Mesodermal cell (in vitro differentiated cells): ENCODE measurements around the gene ABHD14A.

Experiments used
- H3K27ac ChIP-seq: 2 replicates; pipeline ENCODE4 v1.7.0; 2013; ENCODE audit warnings: mild to moderate bottlenecking, low read depth, low read length, moderate library complexity; ENCODE audit not compliant: severe bottlenecking
- H3K36me3 ChIP-seq: 2 replicates; pipeline ENCODE4 v1.7.1; 2013; ENCODE audit warnings: mild to moderate bottlenecking, low read length, moderate library complexity; ENCODE audit not compliant: control insufficient read depth, insufficient read depth
- H3K4me1 ChIP-seq: one replicate; pipeline ENCODE4 v1.7.1; 2013; ENCODE audit warnings: mild to moderate bottlenecking, low read length; ENCODE audit not compliant: insufficient read depth, control insufficient read depth, poor library complexity, severe bottlenecking
- H3K4me3 ChIP-seq: 2 replicates; pipeline ENCODE4 v1.7.0; 2013; ENCODE audit warnings: low read length, control low read depth, mild to moderate bottlenecking; ENCODE audit not compliant: insufficient read depth, poor library complexity, severe bottlenecking; ENCODE audit errors: extremely low read depth
- H3K9me3 ChIP-seq: 2 replicates; pipeline ENCODE4 v1.7.1; 2013; ENCODE audit warnings: mild to moderate bottlenecking, low read length, moderate library complexity; ENCODE audit not compliant: control insufficient read depth
- WGBS, 2 experiments: methylation state at CpG; one replicate each; pipeline ENCODE4 v1.1.5; 2013; ENCODE audit warnings: missing lambda C conversion rate in 2 of 2; ENCODE audit not compliant: insufficient coverage in 2 of 2; 5-methylcytosine and 5-hydroxymethylcytosine counted together

ABHD14A gene

DNA sequence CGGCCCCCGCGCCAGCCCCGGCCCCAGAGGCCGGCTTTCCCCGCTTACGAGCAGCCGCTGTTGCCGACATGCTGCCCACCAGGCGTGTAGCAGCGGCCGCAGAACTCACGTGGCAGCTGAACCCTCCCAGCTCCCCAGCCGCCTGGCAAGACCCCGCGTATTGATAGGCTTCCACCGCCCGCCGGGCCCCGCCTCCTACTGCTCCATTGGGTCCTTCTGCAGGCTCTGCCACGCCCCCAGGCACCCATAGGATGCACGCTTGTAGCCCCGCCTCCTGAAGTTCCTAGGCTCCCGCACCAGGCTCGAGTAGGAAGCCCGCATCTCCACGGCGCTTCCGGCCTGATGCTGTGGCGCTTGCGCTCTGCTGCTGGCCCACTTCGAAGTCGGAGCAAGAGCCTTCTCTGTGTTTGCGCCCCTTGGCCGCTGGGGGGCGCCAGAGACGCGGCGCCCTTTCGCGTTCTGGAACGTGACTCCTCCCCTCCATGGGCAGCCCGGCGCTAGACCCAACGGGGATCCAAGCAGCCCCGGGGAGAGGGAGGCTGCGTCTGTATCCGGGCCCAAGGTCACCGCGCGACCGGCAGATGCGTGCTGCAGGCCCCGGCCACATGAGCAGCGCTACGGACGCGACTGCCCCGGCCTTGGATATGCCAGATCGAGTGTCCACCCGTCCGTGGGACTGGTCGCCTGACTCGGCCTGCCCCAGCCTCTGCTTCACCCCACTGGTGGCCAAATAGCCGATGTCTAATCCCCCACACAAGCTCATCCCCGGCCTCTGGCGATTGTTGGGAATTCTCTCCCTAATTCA is 32.9 kb upstream of the ABHD14A start, which contains the start of the genes PARP3 and RRP9:
PARP3 (plus strand) TSS at position 566 of the 805 bp plus-strand sequence. CDS start 993 bp downstream, outside the sequence.
RRP9 (minus strand) TSS at position 107 of the 805 bp plus-strand sequence; CDS start at position 70, 37 bp downstream.
- Histone ChIP-seq H3K9me3 (no peaks in the 10 kb centered on the region), H3K4me1 (peaks cover 18% of the 10 kb centered on the region), H3K27ac (peak within 1 kb of the TSS; percentile 72), H3K36me3 (peaks cover 26% of the 10 kb centered on the region), H3K4me3 (peak within 1 kb of the TSS; percentile 75)
- 6 to 7% methylated on average over 67 of the region's 67 CpGs for WGBS, 2 experiments

- Histone ChIP-seq H3K4me1 (peaks cover 18% of the 10 kb centered on the region), H3K4me3 (peak overlapping the region; percentile 18), H3K27ac (peak overlapping the region; percentile 72), H3K9me3 (no peaks in the 10 kb centered on the region), H3K36me3 (peaks cover 17% of the 10 kb centered on the region)
- 85 to 89% methylated on average over 11 to 13 of the region's 17 CpGs for WGBS, 2 experiments
Observed at GRCh38 chr3:51942603-51943450, 32.0 kb upstream of the ABHD14A start.

DNA sequence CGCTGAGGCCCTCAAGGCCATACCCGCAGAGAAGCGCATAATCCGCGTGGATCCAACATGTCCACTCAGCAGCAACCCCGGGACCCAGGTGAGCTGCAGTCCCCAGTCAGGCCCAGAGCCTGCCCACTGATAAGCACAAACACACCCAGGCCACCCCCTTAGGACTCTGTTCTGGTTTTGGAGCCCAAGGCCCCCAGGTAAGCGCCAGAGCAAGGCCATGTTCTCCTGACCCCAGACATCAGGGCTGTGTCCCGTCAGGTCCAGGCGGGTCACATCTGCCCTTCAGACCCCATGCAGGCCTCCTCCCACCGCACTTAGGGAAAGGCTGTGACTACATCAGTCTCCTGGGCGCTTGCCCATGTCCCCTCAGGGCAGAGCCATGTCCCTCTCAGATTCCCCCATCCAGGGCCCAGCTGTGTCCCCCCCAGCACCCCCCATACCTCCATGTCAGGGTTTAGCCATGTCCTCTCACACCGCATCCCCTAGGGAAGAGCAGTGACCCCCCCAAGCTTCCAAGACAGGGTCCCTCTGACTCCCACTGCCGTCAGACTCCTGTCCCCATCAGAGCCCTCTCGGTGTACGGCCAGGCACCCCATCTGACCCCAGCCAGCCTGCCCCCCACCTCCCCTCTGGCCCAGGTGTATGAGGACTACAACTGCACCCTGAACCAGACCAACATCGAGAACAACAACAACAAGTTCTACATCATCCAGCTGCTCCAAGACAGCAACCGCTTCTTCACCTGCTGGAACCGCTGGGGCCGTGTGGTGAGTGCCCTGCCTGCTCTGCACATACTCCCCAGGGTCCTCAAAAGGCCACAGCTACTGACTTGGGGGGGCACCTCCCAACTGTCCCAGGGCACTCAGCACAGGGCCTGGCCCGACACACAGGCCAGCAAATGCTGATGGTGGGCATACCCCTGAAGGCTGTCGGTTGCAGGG is 31.1 kb upstream of the ABHD14A start:
- Histone ChIP-seq H3K4me1 (peaks cover 18% of the 10 kb centered on the region), H3K27ac (no peak overlapping the region), H3K36me3 (peaks cover 9% of the 10 kb centered on the region), H3K9me3 (no peaks in the 10 kb centered on the region), H3K4me3 (no peak overlapping the region)
- WGBS, 2 experiments, result 90 to 95% methylated on average over 13 to 21 of the region's 21 CpGs

DNA sequence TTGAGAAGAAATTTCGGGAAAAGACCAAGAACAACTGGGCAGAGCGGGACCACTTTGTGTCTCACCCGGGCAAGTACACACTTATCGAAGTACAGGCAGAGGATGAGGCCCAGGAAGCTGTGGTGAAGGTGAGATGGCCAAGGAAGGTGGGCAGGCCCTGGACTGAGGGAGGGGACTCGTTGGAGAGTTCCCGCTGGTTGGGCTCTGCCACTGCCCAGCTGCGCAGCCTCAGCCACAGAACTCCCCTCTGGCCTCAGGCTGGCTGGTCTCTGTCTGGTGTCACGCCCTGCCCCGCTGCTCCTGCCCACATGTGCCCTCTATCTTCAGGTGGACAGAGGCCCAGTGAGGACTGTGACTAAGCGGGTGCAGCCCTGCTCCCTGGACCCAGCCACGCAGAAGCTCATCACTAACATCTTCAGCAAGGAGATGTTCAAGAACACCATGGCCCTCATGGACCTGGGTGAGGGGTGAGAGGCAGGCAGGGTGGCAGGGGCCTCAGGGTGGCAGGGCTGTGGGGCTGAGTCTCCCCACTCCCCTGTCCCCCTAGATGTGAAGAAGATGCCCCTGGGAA is 30.3 kb upstream of the ABHD14A start:
- H3K9me3 ChIP-seq, result no peaks in the 10 kb centered on the region
- peaks cover 18% of the 10 kb centered on the region for H3K4me1 ChIP-seq
- 93 to 97% methylated on average over 10 to 11 of the region's 11 CpGs for WGBS, 2 experiments
- H3K36me3 ChIP-seq, result peaks cover 3% of the 10 kb centered on the region
- H3K27ac ChIP-seq, result no peak overlapping the region
- H3K4me3 ChIP-seq, result no peak overlapping the region

- peaks cover 1% of the 10 kb centered on the region for H3K36me3 ChIP-seq
- WGBS, 2 experiments, result 90 to 92% methylated on average over 14 to 17 of the region's 18 CpGs
- H3K4me3 ChIP-seq, result no peak overlapping the region
- H3K27ac ChIP-seq, result no peak overlapping the region
- peaks cover 13% of the 10 kb centered on the region for H3K4me1 ChIP-seq
- H3K9me3 ChIP-seq, result no peaks in the 10 kb centered on the region
Observed at GRCh38 chr3:51945031-51945840, 29.6 kb upstream of the ABHD14A start.

DNA sequence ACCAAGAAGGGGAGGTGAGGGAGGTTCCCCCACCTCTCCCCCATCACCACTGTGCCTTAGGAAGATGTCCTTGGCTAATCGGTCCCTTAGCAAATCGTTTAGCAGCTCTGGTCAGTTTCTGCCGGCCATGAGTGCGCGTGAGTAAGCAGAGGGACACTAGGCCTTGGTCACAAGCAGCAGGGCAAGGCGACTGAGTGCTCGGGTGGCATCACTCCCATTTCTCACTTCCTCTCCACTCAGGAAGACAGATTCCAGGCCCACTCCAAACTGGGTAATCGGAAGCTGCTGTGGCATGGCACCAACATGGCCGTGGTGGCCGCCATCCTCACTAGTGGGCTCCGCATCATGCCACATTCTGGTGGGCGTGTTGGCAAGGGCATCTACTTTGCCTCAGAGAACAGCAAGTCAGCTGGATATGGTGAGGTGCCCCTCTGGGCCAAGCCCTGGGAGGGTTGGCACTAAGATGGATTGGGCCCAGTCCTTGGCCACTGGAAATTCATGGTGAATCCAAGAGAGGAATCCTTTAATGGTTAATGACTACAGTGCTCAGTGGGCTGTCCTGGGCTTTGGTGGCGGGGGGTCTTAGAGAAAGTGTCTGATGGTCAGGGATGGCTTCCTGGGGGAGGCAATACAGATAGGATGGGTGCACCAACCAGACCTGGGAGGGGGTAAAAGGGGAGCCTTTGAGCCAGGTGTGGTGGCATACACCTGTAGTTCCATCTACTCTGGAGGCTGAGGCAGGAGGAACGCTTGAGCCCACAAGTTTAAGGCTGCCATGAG is 28.7 kb upstream of the ABHD14A start:
- no peaks in the 10 kb centered on the region for H3K36me3 ChIP-seq
- peaks cover 8% of the 10 kb centered on the region for H3K4me1 ChIP-seq
- H3K4me3 ChIP-seq, result no peak overlapping the region
- H3K9me3 ChIP-seq, result no peaks in the 10 kb centered on the region
- 96 to 98% methylated on average over 11 to 14 of the region's 14 CpGs for WGBS, 2 experiments
- H3K27ac ChIP-seq, result no peak overlapping the region

DNA sequence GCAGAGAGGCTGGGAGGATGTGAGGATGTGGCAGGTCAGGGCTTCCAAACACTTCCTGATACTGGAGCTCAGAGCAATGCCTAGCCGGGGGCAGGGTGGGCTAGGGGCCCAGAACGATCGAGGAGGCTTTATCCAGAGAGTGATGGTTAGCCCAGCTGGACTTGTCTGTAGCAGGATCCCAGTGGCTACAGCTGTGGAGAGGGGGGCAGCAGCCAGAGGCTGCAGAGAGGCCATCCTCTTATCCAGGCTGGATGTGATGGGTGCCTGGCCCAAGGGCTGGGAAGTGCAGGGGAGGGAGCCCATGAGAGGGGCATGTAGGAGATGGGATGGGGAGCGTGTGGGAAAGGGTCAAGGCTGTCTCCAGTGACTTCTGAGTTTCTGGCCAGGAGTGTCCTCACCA is 28.1 kb upstream of the ABHD14A start:
- peaks cover 8% of the 10 kb centered on the region for H3K4me1 ChIP-seq

GRCh38 chr3:51947215-51947900 is 27.5 kb upstream of the ABHD14A start:
- H3K36me3 ChIP-seq, result no peaks in the 10 kb centered on the region
- H3K4me1 ChIP-seq, result peaks cover 7% of the 10 kb centered on the region
- H3K27ac ChIP-seq, result no peak overlapping the region
- 65 to 78% methylated on average over 3 to 7 of the region's 13 CpGs for WGBS, 2 experiments
- no peaks in the 10 kb centered on the region for H3K9me3 ChIP-seq
- no peak overlapping the region for H3K4me3 ChIP-seq

More for the DNA sequence above, 28.1 kb upstream of the ABHD14A start:
- no peaks in the 10 kb centered on the region for H3K9me3 ChIP-seq
- WGBS, 2 experiments, result 73 to 92% methylated on average over 3 of the region's 4 CpGs
- no peak overlapping the region for H3K4me3 ChIP-seq
- H3K36me3 ChIP-seq, result no peaks in the 10 kb centered on the region
- H3K27ac ChIP-seq, result no peak overlapping the region
